Myocyte (in vitro differentiated cells): Measurements from ENCODE around the gene PDE12. TPM values are rescaled to one million over a fixed set of nuclear protein-coding genes. Genes with fewer than 3 reads are reported as not detected.
A peak's percentile ranks its signal among the peaks of the same experiment; 100 is the strongest.

Source experiments
- DNase-seq: peaks from one replicate; pipeline ENCODE4 v3.0.0-alpha.2; 2012; ENCODE audit warnings: low read depth
- polyA plus RNA-seq: library from polyadenylated mRNA; unstranded; fragments of >200 nt; gene quantifications from one replicate; pipeline ENCODE4 v1.2.1, GENCODE V29; 2012; ENCODE audit warnings: missing spikeins
- total RNA-seq: library from RNA; depleted of rRNA; stranded (reverse); fragments of >200 nt; gene quantifications from 2 replicates; pipeline ENCODE4 v1.2.3, GENCODE V29; 2014

Gene PDE12
- total RNA-seq: 11.2 and 13.5 TPM in 2 replicates
- polyA plus RNA-seq: 7.5 TPM

- peak; percentile 95 for DNase-seq
Observed at GRCh38 chr3:57555738-57556458, at the start of gene PDE12. Gene PDE12, plus strand, starts transcription at chr3:57556274. Its CDS starts 106 bp downstream, at chr3:57556380.

GRCh38 chr3:57512166-57512565 lies 43.9 kb upstream of the PDE12 start:
- DNase-seq: peak; percentile 3

- DNase-seq: no peak
Observed at GRCh38 chr3:57518276-57518915, 37.7 kb upstream of the PDE12 start.

- no peak for DNase-seq
Observed at GRCh38 chr3:57530071-57530608, 25.9 kb upstream of the PDE12 start.

- no peak for DNase-seq
Observed at GRCh38 chr3:57538465-57538864, 17.6 kb upstream of the PDE12 start.

- peak; percentile 49 for DNase-seq
Observed at GRCh38 chr3:57544181-57545125, 11.6 kb upstream of the PDE12 start, which contains the start of gene DNAH12. Gene DNAH12, minus strand, starts transcription at chr3:57544344. Its CDS starts 1,474 bp downstream, at chr3:57542870.

GRCh38 chr3:57545636-57546268 lies 10.3 kb upstream of the PDE12 start:
- DNase-seq: no peak

GRCh38 chr3:57546616-57547015 lies 9.5 kb upstream of the PDE12 start:
- DNase-seq: no peak

- peak; percentile 22 for DNase-seq
Observed at GRCh38 chr3:57555306-57555705, 768 bp upstream of the PDE12 start.

- DNase-seq: peak; percentile 6
Observed at GRCh38 chr3:57556459-57557084, 498 bp downstream of the PDE12 start.

GRCh38 chr3:57557085-57557537 lies 1.0 kb downstream of the PDE12 start:
- peak; percentile 24 for DNase-seq

- peak; percentile 10 for DNase-seq
Observed at GRCh38 chr3:57559526-57559925, 3.5 kb downstream of the PDE12 start.

- no peak for DNase-seq
Observed at GRCh38 chr3:57569859-57570450, 13.9 kb downstream of the PDE12 start.

GRCh38 chr3:57570878-57571277 lies 14.8 kb downstream of the PDE12 start:
- DNase-seq: no peak

- no peak for DNase-seq
Observed at GRCh38 chr3:57572096-57572495, 16.0 kb downstream of the PDE12 start.

GRCh38 chr3:57575966-57576626 lies 20.0 kb downstream of the PDE12 start:
- DNase-seq: no peak

- DNase-seq: no peak
Observed at GRCh38 chr3:57577801-57578200, 21.7 kb downstream of the PDE12 start.

GRCh38 chr3:57582474-57583168 lies 26.5 kb downstream of the PDE12 start:
- no peak for DNase-seq

- DNase-seq: no peak
Observed at GRCh38 chr3:57583544-57583943, 27.5 kb downstream of the PDE12 start.
